ENCODE results near the gene EFCAB14. TPM values are rescaled to one million over a fixed set of nuclear protein-coding genes. Genes with fewer than 3 reads are reported as not detected.
A peak's percentile ranks its signal among the peaks of the same experiment; 100 is the strongest.

Gene EFCAB14
- total and polyA plus RNA-seq, 9 of the 15 experiments (the other 6 are each of a cell fraction or from before 2014, with no cell fraction given), result 7.3 to 49.0 (median 37.3) TPM

DNA sequence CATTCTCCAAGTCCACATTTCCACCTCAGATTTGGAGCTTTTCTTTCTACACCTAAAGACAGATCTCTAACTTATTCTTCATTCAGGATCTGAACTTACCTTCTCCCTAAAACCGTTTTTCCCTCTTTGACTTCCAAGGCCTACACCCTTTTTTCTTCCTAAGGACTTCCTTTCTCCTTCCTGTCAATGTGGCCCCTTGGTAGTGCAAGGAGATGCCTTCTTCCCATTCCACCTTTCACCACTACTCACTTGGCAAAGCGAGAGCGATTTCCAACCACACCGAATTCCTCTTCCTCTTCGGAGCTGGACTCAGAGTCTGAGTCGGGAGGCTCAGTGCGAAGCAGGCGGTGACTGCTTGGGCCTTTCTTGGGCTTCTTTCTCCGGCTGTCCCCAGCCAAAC is 1.3 kb downstream of the EFCAB14 start:
- POLR2A ChIA-PET, result interaction anchor here (0.6 to 2.6 kb wide), 7 partner anchors 10 to 142 kb away, joined by 3 to 20 read pairs (median 5); partner anchors contain the start of gene MOB3C
- BruUV-seq (replicated peaks), result no TSS peak
- no peak for ATAC-seq
- Histone ChIP-seq H2AFZ (ENCODE audit: low read depth, low read length) (no peak overlapping the region), H3K9me3 (replicated peaks; ENCODE audit: control insufficient read depth, insufficient read depth, low read depth, low read length) (no peaks in the 10 kb centered on the region), H3K27ac (ENCODE audit: extremely low read depth, low read depth, low read length) (peak overlapping the region; percentile 89; the same call in 1 of the 3 replicates), H3K4me1 (replicated peaks in 1 of 2; ENCODE audit: control insufficient read depth in 2 of 2, insufficient read depth in 2 of 2, low read length in 2 of 2) (peaks cover 29 to 38% of the 10 kb centered on the region in 2 experiments), H3K4me3 (peak overlapping the region; percentile 95), H3K79me2 (ENCODE audit: control insufficient read depth, insufficient read depth, low read length) (peaks cover 31% of the 10 kb centered on the region), H4K20me1 (replicated peaks; ENCODE audit: control insufficient read depth, insufficient read depth, low read length) (peaks cover 6% of the 10 kb centered on the region; the same call in 1 of the 2 replicates), H3K27me3 (ENCODE audit: control insufficient read depth in 2 of 2, insufficient read depth in 2 of 2, low read length in 2 of 2) (no peaks in the 10 kb centered on the region), H3K9ac (ENCODE audit: insufficient read depth in 1 of 2, low read depth in 2 of 2, low read length in 2 of 2) (peak overlapping the region; percentile 92 to 96), H3K4me2 (ENCODE audit: insufficient read depth, low read length) (peak overlapping the region; percentile 92), H3K36me3 (ENCODE audit: control insufficient read depth, insufficient read depth, low read length) (peaks cover 51% of the 10 kb centered on the region), H3K9me1 (ENCODE audit: control insufficient read depth, insufficient read depth, low read length) (no peaks in the 10 kb centered on the region)
- in situ Hi-C loops (cut with MboI), result no loop called here
- peak in 1 of 4 experiments; percentile 19 for DNase-seq (ENCODE audit: extremely low read depth in 1 of 4, low spot score in 3 of 4)
- no peak for FAIRE-seq
- CTCF ChIA-PET (ENCODE audit: low intra/inter-chr PET ratio), result no interaction called here
- 25% methylated on average over 9 of the region's 9 CpGs for WGBS (ENCODE audit: insufficient coverage, low coverage, missing lambda C conversion rate)
- intact Hi-C loops (cut with micrococcal nuclease), result loop anchor here (2.0 kb wide), 1 partner anchor 275 kb away; no protein-coding TSS in a partner anchor
- TF ChIP-seq SAP30 (IDR thresholded peaks at IDR 0.05; ENCODE audit: borderline replicate concordance, insufficient read depth, low read depth, low read length, poor library complexity, severe bottlenecking) (no peak), ZNF232 (CRISPR knock-in tag; IDR thresholded peaks at IDR 0.05) (no peak), EZH2 (IDR thresholded peaks at IDR 0.05; ENCODE audit: borderline replicate concordance, low read depth, low read length) (no peak), STAT6 (CRISPR knock-in tag; IDR thresholded peaks at IDR 0.05) (no peak), ZNF311 (CRISPR knock-in tag; IDR thresholded peaks at IDR 0.05) (no peak), NKRF (IDR thresholded peaks at IDR 0.05; ENCODE audit: borderline replicate concordance) (0 out of 2 replicates have a peak, but pooled peaks have one; percentile 37), MTF1 (CRISPR knock-in tag; IDR thresholded peaks at IDR 0.05; ENCODE audit: borderline replicate concordance) (no peak), LARP7 (IDR thresholded peaks at IDR 0.05) (0 out of 2 replicates have a peak, but pooled peaks have one; percentile 8), PML (IDR thresholded peaks at IDR 0.05; ENCODE audit: low read length) (0 out of 2 replicates have a peak, but pooled peaks have one; percentile 15), SPI1 (IDR thresholded peaks at IDR 0.05; ENCODE audit: borderline replicate concordance, low read depth, low read length) (peak; percentile 26; the same call in 1 of the 2 replicates), ZNF316 (IDR thresholded peaks at IDR 0.05) (no peak), EP300 (IDR thresholded peaks at IDR 0.05; ENCODE audit: low read length) (no peak), TCFL5 (CRISPR knock-in tag; conservative IDR thresholded peaks at IDR 0.05) (no peak), BRD9 (IDR thresholded peaks at IDR 0.05; ENCODE audit: low read depth, partially characterized antibody) (no peak), HMG20A (CRISPR knock-in tag; conservative IDR thresholded peaks at IDR 0.05) (no peak)
- TF ChIP-seq, protein P1, sequence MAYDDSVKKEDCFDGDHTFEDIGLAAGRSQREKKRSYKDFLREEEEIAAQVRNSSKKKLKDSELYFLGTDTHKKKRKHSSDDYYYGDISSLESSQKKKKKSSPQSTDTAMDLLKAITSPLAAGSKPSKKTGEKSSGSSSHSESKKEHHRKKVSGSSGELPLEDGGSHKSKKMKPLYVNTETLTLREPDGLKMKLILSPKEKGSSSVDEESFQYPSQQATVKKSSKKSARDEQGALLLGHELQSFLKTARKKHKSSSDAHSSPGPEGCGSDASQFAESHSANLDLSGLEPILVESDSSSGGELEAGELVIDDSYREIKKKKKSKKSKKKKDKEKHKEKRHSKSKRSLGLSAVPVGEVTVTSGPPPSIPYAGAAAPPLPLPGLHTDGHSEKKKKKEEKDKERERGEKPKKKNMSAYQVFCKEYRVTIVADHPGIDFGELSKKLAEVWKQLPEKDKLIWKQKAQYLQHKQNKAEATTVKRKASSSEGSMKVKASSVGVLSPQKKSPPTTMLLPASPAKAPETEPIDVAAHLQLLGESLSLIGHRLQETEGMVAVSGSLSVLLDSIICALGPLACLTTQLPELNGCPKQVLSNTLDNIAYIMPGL (CRISPR knock-in tag; IDR thresholded peaks at IDR 0.05), result no peak

Data from K562 (cell line).